Pulmonary artery endothelial cell (primary cell): ENCODE results near the gene FLNB. TPM values are rescaled to one million over a fixed set of nuclear protein-coding genes. Genes with fewer than 3 reads are reported as not detected.
A peak's percentile ranks its signal among the peaks of the same experiment; 100 is the strongest.
"Not testable (repeated sequence)": the region's sequence is repeated elsewhere in the genome, so short reads cannot be mapped to it uniquely, and the experiment has no call there.

Source experiments
- DNase-seq: peaks from one replicate; pipeline ENCODE4 v3.0.0-alpha.2; 2011; ENCODE audit warnings: low read depth, low spot score
- total RNA-seq: library from RNA; depleted of rRNA; stranded (reverse); fragments of >200 nt; gene quantifications from 2 replicates; pipeline ENCODE4 v1.2.3, GENCODE V29; 2014

Gene FLNB
- total RNA-seq, 1 donor from 2014 or later: 1,024 TPM

DNA sequence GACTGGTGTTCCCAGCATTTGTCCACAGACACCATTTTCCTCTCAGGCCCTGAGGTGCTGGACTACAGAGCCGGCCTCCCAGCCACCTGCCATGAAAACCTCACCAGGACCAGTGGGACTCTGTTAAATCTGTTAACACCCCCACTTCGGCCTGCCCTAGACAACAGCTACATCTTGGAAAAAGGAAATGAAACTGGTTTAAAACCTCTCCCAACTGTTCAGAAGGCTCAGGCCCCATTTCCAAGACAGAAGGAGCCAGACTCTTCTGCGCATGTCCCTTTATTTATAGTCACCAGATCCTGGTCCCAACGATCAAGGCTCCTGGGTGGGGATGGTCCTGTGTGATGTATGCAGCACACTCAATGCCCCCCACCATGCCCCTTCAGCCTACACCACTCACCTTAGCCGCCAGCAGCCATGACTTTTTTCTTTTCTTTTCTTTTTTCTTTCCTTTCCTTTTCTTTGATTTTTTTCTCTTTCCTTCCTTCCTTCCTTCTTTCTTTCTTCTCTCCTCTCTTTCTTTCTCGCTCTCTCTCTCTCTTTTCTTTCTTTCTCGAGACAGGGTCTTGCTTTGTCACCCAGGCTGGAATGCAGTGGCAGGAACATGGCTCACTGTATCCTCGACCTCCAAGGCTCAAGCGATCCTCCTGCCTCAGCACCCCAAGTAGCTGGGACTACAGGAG, 25.5 kb upstream of the FLNB start:
- DNase-seq: no peak

GRCh38 chr3:57983734-57984518, 24.3 kb upstream of the FLNB start:
- DNase-seq: no peak

DNA sequence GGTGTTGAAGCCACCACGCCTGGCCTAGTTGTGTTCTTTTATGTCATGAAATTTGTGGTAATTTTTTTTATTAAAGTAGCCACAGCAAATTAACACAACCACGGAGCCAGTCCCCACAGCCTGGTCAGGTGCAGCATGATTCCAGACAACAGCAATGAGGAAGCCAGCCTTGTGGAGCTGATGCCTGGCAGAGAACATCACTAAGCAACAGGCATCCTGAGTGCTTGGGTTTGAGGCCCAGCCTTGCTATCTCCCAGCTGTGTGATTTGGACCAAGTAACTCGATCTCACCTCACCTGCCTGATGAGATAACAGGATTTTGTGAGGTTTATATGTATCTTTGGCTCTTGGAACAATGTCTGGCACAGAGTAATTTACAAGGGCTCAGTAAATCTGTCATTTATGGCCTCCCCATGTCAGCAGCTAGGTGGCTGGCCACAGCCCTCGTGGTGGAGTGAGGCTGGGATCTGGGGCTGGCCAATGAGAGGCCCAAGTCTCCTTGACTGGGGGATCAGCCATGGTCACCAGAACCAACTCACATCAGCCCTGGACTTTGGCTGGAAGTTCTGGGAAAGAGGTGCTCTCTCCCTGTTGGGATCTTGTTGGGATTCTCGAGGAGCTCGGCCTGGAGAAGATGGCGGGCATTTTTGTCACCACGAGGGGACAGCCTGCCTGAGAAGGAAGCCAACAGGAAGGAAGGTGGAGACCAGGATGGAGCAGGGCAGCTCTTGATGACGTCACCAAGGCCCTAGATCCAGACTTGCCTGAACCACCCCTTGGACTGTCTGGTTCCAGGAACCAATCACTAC, 22.8 kb upstream of the FLNB start:
- DNase-seq: no peak

- DNase-seq: no peak
Measured at GRCh38 chr3:57985984-57986246, 22.3 kb upstream of the FLNB start.

DNA sequence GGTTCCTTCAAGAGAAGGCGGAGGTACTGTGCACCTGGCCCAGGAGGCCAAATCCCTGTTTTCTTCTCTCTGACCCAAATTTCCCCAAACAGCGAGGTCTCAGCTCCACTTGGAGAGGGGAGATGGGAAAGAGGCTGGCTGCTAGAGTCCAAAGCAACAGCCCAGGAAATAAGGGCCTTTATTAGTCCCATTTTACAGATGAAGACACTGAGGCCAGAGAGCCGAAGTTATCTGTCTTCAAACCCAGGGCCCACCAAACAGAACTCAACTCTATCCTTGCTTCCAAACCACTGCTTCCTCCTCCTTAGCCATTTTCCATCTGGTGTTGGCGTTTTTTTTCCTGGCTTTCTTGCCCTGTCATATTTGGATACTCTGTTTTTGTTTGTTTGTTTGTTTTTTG, 22.0 kb upstream of the FLNB start:
- DNase-seq: no peak

- DNase-seq: not testable (repeated sequence)
Measured at GRCh38 chr3:57989198-57989597, 19.0 kb upstream of the FLNB start.

DNA sequence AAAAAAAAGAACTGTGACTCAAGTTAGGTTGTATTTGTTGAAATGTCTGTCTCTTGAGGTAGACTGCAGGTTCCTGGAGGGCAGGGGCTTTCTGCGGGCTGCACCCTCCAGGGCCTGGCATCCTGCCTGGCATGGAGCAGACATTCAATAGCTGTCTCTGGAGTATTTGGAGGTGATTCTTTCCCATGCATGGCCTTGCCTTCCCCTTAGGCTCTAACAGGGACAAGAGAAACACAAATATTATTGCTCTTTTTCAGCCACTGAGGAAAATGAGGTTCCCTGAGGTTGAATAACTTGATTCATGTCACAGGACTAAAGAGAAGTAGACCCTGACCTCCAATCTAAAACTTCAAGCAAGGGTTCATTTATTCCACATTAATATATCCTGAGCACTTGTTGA, 18.6 kb upstream of the FLNB start:
- DNase-seq: no peak

GRCh38 chr3:57992452-57993213, 15.6 kb upstream of the FLNB start:
- no peak for DNase-seq

DNA sequence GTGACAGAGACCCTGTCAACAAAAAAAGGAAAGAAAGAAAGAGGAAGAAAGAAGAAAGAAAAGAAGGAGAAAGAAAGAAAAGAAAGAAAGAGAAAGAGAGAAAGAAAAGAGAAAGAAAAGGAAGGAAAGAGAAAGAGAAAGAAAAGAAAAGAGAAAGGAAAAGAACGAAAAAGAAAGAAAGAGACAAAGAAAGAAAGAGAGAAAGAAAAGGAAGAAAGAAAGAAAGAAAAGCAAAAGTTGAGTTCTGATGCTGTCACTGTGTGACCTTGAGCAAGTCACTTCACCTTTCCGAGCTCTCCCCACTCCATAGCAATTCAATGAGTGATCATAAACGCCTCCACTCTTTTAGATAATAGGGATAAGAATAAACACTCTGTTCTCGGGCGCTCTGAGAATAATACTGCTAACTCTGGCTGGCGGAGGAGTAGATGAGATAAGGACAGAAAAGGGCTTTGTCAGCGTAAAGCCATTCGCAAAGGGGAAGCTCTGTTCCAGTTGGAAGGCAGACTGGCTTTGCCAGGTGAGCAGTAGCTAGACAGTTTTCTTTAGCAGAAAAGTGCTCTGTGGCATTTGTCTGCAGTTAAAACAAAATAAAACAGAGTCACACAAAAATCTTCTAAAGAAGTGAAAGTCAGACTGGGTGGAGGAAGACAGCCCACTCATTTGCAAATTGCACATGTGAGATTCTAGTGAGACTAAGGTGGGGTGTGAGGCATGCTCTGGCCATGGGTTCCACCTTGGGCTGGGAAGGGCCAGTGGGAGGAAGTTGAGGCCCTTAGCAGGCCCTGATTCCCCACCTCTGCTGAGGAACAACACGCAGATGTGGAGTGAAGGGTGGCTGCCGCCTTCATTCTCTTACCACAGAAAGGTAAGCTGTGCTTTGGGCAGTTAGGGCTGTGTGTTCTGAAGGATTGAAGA, 9.6 kb upstream of the FLNB start:
- no peak for DNase-seq

- no peak for DNase-seq
Measured at GRCh38 chr3:57999417-58000115, 8.7 kb upstream of the FLNB start.

GRCh38 chr3:58000306-58001085, 7.7 kb upstream of the FLNB start:
- no peak for DNase-seq

- no peak for DNase-seq
Measured at GRCh38 chr3:58001086-58001467, 7.1 kb upstream of the FLNB start.

GRCh38 chr3:58001979-58002378, 6.2 kb upstream of the FLNB start:
- no peak for DNase-seq

GRCh38 chr3:58003093-58003492, 5.1 kb upstream of the FLNB start:
- no peak for DNase-seq

DNA sequence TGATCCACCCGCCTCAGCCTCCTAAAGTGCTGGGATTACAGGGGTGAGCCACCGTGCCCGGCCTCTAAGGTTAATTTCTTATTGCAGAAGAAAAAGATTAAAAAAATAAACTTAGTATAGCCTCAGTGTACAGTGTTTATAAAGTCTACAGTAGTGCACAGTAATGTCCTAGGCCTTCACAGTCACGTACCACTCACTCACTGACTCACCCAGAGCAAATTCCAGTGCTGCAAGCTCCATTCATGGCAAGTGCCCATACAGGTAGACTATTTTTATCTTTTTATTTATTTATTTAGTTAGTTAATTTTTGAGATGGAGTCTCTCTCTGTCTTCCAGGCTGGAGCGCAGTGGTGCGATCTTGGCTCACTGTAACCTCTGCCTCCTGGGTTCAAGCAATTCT, 3.2 kb upstream of the FLNB start:
- no peak for DNase-seq

DNA sequence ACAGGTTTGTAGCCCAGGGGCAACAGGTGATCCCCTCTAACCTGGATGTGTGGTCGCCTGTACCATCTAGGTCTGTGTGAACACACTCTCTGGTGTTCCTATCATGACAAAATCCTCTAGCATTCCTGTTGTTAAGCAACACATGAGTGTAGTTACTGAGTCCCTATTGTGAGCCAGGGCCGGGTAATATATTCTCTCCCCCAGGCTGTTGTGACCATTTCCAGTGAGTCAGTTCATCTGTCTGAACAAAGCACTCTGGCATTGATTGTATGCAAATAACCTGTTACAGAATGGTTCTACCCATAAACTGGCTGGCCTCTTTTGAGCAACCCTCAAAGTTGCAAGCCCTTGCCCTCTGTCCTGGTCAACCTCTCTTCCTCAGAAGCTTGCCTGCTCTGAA, 2.6 kb upstream of the FLNB start:
- peak; percentile 84 for DNase-seq

GRCh38 chr3:58006661-58007060, 1.6 kb upstream of the FLNB start:
- no peak for DNase-seq

GRCh38 chr3:58009026-58009748, 965 bp downstream of the FLNB start:
- DNase-seq: no peak
